Measurements from ENCODE around the gene CLEC4M.
A peak's percentile ranks its signal among the peaks of the same experiment; 100 is the strongest.
"Not testable (repeated sequence)": the region's sequence is repeated elsewhere in the genome, so short reads cannot be mapped to it uniquely, and the experiment has no call there.

The CLEC4M gene

DNA sequence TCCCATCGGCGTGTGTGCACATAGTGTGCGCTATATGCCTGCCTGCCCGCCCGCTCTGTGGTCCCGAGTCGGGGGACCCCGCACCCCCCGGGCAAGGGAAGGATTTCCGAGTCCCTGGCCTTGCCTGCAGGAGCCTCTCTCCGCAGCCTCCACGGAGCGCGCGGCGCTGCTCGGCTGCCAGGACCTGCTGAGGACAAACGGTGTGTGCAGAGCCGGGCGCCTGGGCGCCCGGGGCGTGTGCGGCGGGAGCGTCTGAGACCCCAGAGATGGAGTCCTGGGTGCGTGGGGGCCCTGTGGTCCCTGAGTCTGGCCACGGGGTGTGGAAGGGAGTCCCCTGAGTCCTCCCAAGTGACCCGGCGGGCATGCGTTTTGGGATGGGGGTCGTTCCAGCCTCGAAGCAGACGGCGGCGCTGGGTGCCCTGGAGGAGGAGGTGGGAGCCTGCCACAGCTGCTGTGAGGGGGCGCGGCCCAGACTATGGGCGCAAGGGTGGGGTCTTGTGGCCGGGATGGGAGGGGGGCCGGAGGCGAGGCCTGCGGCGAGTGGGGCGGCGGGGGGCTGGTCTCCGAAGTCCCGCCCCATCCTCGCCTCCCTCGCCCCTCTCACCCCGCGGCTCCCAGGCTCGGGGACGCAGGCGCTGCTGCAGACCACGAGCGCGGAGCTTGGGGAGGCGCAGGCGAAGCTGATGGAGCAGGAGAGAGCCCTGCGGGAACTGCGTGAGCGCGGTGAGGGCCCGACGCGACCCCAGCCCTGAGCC is 25.3 kb downstream of the CLEC4M start:
- peaks cover 94% of the 10 kb centered on the region for H3K27me3 Mint-ChIP-seq (ENCODE audit: low read depth)
- no peaks in the 10 kb centered on the region for H3K36me3 Mint-ChIP-seq (ENCODE audit: low read depth)

DNA sequence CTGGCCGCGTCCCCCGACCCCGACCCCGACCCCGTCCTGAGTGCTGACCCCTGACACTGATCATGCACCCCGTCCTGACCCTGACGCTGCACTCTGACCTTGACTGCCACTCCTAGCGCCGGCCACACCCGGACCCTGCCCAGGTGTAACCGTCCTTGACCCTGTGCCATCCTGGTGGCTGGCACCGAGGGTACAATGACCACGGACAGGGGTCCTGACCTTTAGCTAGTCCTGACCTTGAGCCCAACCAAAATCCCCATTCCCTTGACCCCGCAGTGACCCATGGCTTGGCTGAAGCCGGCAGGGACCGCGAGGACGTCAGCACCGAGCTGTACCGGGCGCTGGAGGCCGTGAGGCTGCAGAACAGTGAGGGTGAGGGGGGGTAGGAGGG is 25.9 kb downstream of the CLEC4M start:
- H3K4me1 Mint-ChIP-seq = peaks cover 10% of the 10 kb centered on the region
- H3K27me3 Mint-ChIP-seq (ENCODE audit: low read depth) = peaks cover 88% of the 10 kb centered on the region
- TF ChIP-seq, protein P1, sequence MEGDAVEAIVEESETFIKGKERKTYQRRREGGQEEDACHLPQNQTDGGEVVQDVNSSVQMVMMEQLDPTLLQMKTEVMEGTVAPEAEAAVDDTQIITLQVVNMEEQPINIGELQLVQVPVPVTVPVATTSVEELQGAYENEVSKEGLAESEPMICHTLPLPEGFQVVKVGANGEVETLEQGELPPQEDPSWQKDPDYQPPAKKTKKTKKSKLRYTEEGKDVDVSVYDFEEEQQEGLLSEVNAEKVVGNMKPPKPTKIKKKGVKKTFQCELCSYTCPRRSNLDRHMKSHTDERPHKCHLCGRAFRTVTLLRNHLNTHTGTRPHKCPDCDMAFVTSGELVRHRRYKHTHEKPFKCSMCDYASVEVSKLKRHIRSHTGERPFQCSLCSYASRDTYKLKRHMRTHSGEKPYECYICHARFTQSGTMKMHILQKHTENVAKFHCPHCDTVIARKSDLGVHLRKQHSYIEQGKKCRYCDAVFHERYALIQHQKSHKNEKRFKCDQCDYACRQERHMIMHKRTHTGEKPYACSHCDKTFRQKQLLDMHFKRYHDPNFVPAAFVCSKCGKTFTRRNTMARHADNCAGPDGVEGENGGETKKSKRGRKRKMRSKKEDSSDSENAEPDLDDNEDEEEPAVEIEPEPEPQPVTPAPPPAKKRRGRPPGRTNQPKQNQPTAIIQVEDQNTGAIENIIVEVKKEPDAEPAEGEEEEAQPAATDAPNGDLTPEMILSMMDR (IDR thresholded peaks at IDR 0.05; ENCODE audit: unreplicated experiment in 3 of 3) = no peak
- peak overlapping the region in 1 of 3 experiments; percentile 44 for H3K4me3 Mint-ChIP-seq
- no peak overlapping the region for H3K27ac Mint-ChIP-seq
- no peaks in the 10 kb centered on the region for H3K36me3 Mint-ChIP-seq (ENCODE audit: low read depth)
- H3K9me3 Mint-ChIP-seq = peaks cover 3% of the 10 kb centered on the region

More for the DNA sequence above, 25.3 kb downstream of the CLEC4M start:
- Mint-ChIP-seq H3K27ac (no peak overlapping the region), H3K4me1 (peaks cover 10% of the 10 kb centered on the region), H3K9me3 (peaks cover 3% of the 10 kb centered on the region), H3K4me3 (peak overlapping the region in 1 of 3 experiments; percentile 55)
- TF ChIP-seq, protein P1 (IDR thresholded peaks at IDR 0.05; ENCODE audit: unreplicated experiment in 3 of 3) = no peak

DNA sequence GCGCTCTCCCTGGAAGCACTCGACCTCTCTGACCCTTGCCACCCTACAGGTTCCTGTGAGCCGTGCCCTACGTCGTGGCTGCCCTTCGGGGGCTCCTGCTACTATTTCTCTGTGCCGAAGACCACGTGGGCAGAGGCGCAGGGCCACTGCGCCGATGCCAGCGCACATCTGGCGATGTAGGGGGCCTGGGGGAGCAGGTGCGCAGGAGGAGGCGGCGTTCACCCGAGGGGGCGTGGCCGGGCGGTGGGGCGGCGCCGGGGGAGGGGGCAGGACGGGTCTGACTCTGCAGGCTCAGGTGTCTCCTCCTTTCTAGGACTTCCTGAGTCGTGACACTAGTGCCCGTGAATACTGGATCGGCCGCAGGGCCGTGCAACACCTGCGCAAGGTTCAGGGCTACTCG is 26.4 kb downstream of the CLEC4M start:
- peaks cover 83% of the 10 kb centered on the region for H3K27me3 Mint-ChIP-seq (ENCODE audit: low read depth)
- peaks cover 3% of the 10 kb centered on the region for H3K9me3 Mint-ChIP-seq
- H3K27ac Mint-ChIP-seq = no peak overlapping the region
- no peaks in the 10 kb centered on the region for H3K36me3 Mint-ChIP-seq (ENCODE audit: low read depth)
- TF ChIP-seq, protein P1 (IDR thresholded peaks at IDR 0.05; ENCODE audit: unreplicated experiment in 3 of 3) = no peak
- H3K4me1 Mint-ChIP-seq = peaks cover 10% of the 10 kb centered on the region
- peak overlapping the region in 2 of 3 experiments; percentile 19 to 51 for H3K4me3 Mint-ChIP-seq

DNA sequence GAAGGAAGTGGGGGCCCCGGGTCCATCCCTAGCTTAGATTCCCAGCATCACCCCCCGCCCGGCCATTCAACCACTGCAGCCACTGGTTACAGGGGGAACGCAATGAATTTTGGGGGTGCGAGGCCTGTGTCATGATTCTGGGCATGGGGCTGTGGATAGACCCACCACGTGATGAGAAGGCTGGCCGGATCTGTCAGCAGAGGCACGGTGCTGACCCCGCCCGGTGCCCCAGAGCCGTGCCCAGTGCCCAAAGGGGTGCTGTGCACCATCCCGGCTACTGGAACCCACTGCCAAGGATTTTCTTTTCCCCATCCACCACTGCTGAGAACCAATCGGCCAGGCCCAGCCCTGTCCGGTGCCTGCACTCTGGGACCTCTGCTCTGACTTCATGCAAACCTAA is 27.4 kb downstream of the CLEC4M start:
- no peak overlapping the region for H3K27ac Mint-ChIP-seq
- peaks cover 73% of the 10 kb centered on the region for H3K27me3 Mint-ChIP-seq (ENCODE audit: low read depth)
- TF ChIP-seq, protein P1 (IDR thresholded peaks at IDR 0.05; ENCODE audit: unreplicated experiment in 3 of 3) = no peak
- peaks cover 2% of the 10 kb centered on the region for H3K9me3 Mint-ChIP-seq
- H3K4me3 Mint-ChIP-seq = no peak overlapping the region
- no peaks in the 10 kb centered on the region for H3K36me3 Mint-ChIP-seq (ENCODE audit: low read depth)
- H3K4me1 Mint-ChIP-seq = peaks cover 10% of the 10 kb centered on the region

DNA sequence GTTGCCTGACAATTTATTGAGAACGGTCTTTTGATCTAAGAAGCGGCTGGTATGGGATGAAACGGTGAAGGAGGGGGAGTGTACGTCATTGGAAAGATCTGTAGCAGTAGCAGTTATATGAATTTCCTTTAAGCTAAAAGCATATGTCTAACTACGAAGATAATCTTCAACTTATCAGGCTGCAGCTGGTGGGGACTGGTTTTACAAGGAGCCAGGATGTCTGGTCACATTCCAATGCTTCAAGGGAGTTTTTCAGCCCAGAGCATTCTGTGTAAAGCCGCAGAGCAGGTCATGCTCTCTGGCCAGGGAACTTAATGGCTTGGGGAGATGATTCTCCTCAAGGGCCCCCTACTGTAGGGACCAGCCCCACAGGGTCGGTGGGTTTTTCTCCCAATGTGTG is 29.2 kb downstream of the CLEC4M start:
- H3K27me3 Mint-ChIP-seq (ENCODE audit: low read depth) = peaks cover 72% of the 10 kb centered on the region
- H3K4me1 Mint-ChIP-seq = peaks cover 10% of the 10 kb centered on the region
- no peaks in the 10 kb centered on the region for H3K9me3 Mint-ChIP-seq
- peak overlapping the region; percentile 93 for H3K27ac Mint-ChIP-seq
- no peaks in the 10 kb centered on the region for H3K36me3 Mint-ChIP-seq (ENCODE audit: low read depth)
- peak overlapping the region; percentile 6 to 32 (median 7) for H3K4me3 Mint-ChIP-seq
- TF ChIP-seq, protein P1 (IDR thresholded peaks at IDR 0.05; ENCODE audit: unreplicated experiment in 3 of 3) = no peak

DNA sequence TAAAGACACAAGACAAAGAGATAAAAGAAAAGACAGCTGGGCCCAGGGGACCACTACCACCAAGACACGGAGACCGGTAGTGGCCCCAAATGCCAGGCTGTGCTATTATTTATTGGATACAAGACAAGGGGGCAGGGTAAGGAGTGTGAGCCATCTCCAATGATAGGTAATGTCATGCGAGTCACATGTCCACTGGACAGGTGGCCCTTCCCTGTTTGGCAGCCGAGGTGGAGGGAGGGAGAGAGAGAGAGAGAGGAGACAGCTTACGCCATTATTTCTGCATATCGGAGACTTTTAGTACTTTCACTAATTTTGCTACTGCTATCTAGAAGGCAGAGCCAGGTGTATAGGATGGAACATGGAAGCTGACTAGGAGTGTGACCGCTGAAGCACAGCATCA is 29.7 kb downstream of the CLEC4M start:
- H3K4me3 Mint-ChIP-seq; H3K36me3 Mint-ChIP-seq (ENCODE audit: low read depth); H3K9me3 Mint-ChIP-seq: not testable (repeated sequence)
- Mint-ChIP-seq H3K4me1 (peaks cover 10% of the 10 kb centered on the region), H3K27ac (peak overlapping the region; percentile 93), H3K27me3 (ENCODE audit: low read depth) (peaks cover 72% of the 10 kb centered on the region)
